HL-60 (cell line): ENCODE data around the gene LHX5.

Experiments
- DNase-seq, 2 experiments: peaks; one replicate each; pipeline ENCODE4 v3.0.0-alpha.2; 2010 to 2020; ENCODE audit warnings: low read depth in 1 of 2, low spot score in 1 of 2
- H3K27ac ChIP-seq: fragments of 250-450 bp; sonication (Bioruptor Pico); replicated peaks from 2 replicates; pipeline ENCODE4 v1.5.1; 2020; ENCODE audit warnings: mild to moderate bottlenecking, moderate library complexity
- H3K27me3 ChIP-seq: fragments of 250-450 bp; sonication (Bioruptor Pico); 2 replicates; pipeline ENCODE4 v1.5.1; 2021; ENCODE audit warnings: mild to moderate bottlenecking, moderate library complexity; ENCODE audit not compliant: insufficient read depth, poor library complexity, severe bottlenecking
- H3K4me3 ChIP-seq: replicated peaks from 2 replicates; pipeline ENCODE4 v1.5.1; 2011; ENCODE audit warnings: mild to moderate bottlenecking, control low read depth, low read length; ENCODE audit not compliant: insufficient read depth
- GABPA ChIP-seq: IDR thresholded peaks from 2 replicates; pipeline ENCODE4 v1.6.1; 2012; ENCODE audit warnings: low read depth
- POLR2AphosphoS5 ChIP-seq: IDR thresholded peaks from 2 replicates; pipeline ENCODE4 v1.6.1; 2012; ENCODE audit warnings: low read depth
- SPI1 ChIP-seq: IDR thresholded peaks from 2 replicates; pipeline ENCODE4 v1.6.1; 2012; ENCODE audit warnings: low read depth, mild to moderate bottlenecking, borderline replicate concordance
- TF ChIP-seq, protein P1 (sequence below): IDR thresholded peaks from 2 replicates; pipeline ENCODE4 v1.6.1; 2012; ENCODE audit warnings: low read depth; ENCODE audit not compliant: insufficient replicate concordance
- TF ChIP-seq, protein P2 (sequence below): IDR thresholded peaks from one replicate; pipeline ENCODE4 v1.5.1; 2011; ENCODE audit warnings: low read length, control low read depth, inconsistent platforms; ENCODE audit not compliant: insufficient read depth

Gene LHX5

GRCh38 chr12:113436586-113436985, 35.1 kb downstream of the LHX5 start:
- Histone ChIP-seq H3K4me3 (no peak overlapping the region), H3K27me3 (no peaks in the 10 kb centered on the region), H3K27ac (no peak overlapping the region)
- TF ChIP-seq, protein P1, sequence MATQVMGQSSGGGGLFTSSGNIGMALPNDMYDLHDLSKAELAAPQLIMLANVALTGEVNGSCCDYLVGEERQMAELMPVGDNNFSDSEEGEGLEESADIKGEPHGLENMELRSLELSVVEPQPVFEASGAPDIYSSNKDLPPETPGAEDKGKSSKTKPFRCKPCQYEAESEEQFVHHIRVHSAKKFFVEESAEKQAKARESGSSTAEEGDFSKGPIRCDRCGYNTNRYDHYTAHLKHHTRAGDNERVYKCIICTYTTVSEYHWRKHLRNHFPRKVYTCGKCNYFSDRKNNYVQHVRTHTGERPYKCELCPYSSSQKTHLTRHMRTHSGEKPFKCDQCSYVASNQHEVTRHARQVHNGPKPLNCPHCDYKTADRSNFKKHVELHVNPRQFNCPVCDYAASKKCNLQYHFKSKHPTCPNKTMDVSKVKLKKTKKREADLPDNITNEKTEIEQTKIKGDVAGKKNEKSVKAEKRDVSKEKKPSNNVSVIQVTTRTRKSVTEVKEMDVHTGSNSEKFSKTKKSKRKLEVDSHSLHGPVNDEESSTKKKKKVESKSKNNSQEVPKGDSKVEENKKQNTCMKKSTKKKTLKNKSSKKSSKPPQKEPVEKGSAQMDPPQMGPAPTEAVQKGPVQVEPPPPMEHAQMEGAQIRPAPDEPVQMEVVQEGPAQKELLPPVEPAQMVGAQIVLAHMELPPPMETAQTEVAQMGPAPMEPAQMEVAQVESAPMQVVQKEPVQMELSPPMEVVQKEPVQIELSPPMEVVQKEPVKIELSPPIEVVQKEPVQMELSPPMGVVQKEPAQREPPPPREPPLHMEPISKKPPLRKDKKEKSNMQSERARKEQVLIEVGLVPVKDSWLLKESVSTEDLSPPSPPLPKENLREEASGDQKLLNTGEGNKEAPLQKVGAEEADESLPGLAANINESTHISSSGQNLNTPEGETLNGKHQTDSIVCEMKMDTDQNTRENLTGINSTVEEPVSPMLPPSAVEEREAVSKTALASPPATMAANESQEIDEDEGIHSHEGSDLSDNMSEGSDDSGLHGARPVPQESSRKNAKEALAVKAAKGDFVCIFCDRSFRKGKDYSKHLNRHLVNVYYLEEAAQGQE = no peak
- TF ChIP-seq, protein P2, sequence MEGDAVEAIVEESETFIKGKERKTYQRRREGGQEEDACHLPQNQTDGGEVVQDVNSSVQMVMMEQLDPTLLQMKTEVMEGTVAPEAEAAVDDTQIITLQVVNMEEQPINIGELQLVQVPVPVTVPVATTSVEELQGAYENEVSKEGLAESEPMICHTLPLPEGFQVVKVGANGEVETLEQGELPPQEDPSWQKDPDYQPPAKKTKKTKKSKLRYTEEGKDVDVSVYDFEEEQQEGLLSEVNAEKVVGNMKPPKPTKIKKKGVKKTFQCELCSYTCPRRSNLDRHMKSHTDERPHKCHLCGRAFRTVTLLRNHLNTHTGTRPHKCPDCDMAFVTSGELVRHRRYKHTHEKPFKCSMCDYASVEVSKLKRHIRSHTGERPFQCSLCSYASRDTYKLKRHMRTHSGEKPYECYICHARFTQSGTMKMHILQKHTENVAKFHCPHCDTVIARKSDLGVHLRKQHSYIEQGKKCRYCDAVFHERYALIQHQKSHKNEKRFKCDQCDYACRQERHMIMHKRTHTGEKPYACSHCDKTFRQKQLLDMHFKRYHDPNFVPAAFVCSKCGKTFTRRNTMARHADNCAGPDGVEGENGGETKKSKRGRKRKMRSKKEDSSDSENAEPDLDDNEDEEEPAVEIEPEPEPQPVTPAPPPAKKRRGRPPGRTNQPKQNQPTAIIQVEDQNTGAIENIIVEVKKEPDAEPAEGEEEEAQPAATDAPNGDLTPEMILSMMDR = no peak
- no peak for TF ChIP-seq GABPA
- no peak for TF ChIP-seq SPI1
- no peak for TF ChIP-seq POLR2AphosphoS5
- DNase-seq = no peak

DNA sequence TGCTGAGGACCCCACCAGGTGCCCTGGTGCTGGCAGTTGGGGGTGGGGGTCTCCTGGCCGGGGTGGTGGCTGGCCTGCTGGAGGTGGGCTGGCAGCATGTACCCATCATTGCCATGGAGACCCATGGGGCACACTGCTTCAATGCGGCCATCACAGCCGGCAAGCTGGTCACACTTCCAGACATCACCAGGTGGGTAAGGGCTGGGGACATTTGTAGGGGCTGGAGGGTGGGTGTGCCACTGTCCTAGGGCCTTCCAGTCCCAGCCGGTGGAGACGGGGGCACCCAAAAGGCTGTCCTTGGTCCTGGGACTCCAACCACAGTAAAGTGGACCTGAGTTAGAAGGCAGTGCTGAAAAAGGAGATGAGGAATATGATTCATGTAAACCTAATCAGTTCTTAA, 36.3 kb downstream of the LHX5 start:
- H3K27me3 ChIP-seq = no peaks in the 10 kb centered on the region
- H3K4me3 ChIP-seq = no peak overlapping the region
- no peak for TF ChIP-seq POLR2AphosphoS5
- TF ChIP-seq, protein P2 = no peak
- TF ChIP-seq GABPA = no peak
- TF ChIP-seq, protein P1 = no peak
- no peak for TF ChIP-seq SPI1
- DNase-seq = no peak
- no peak overlapping the region for H3K27ac ChIP-seq

- no peak overlapping the region for H3K4me3 ChIP-seq
- no peak for DNase-seq
These were observed 38.7 kb downstream of the LHX5 start for GRCh38 chr12:113432986-113433385.

More at GRCh38 chr12:113432986-113433385, 38.7 kb downstream of the LHX5 start:
- H3K27ac ChIP-seq = no peak overlapping the region
- TF ChIP-seq, protein P2 = no peak
- TF ChIP-seq GABPA (no peak), SPI1 (no peak), POLR2AphosphoS5 (no peak)
- TF ChIP-seq, protein P1 = no peak
- H3K27me3 ChIP-seq = peaks cover 3% of the 10 kb centered on the region
